HepG2 (cell line): Measurements from ENCODE around the gene RPL32. TPM values are rescaled to one million over a fixed set of nuclear protein-coding genes. Genes with fewer than 3 reads are reported as not detected.

ENCODE experiments used
- ATAC-seq: fragments of 200-7000 bp; cut with Tn5 transposase; 3 replicates; pipeline ENCODE4 v1.9.1; 2020; ENCODE audit warnings: mild to moderate bottlenecking, moderate library complexity
- BruUV-seq: library from RNA; stranded (reverse); fragments of 400-500 nt; replicated peaks from 2 replicates; lab custom pipeline; 2021; lab: Mats Ljungman, UMichigan
- CTCF ChIA-PET: fragments of 300-600 bp; formaldehyde crosslinking; extraction: SDS; loops from one replicate; lab custom pipeline; 2021; ENCODE audit warnings: low total read pairs, inconsistent platforms, low intra/inter-chr PET ratio; lab: Yijun Ruan, JAX
- POLR2A ChIA-PET: fragments of 350-600 bp; sonication (Branson Sonifier 250); formaldehyde crosslinking; loops from one replicate; lab custom pipeline; 2020; ENCODE audit warnings: antibody characterized with exemption, inconsistent platforms; lab: Yijun Ruan, JAX
- DNase-seq: peaks from one replicate; pipeline ENCODE4 v3.0.0-alpha.2; 2015; ENCODE audit warnings: low spot score
- FAIRE-seq: peaks from 3 replicates; lab custom pipeline; 2011; peaks lifted over from hg19 to GRCh38; lab: Jason Lieb, UNC
- H2AFZ ChIP-seq: one replicate; pipeline ENCODE4 v1.6.1; 2011; ENCODE audit warnings: low read length, inconsistent platforms
- H3K27ac ChIP-seq: fragments of 300-600 bp; 3 replicates; pipeline ENCODE4 v1.8.0; 2011; ENCODE audit warnings: mixed run types, mild to moderate bottlenecking, mixed read lengths, low read length, inconsistent platforms; ENCODE audit not compliant: insufficient read depth; ENCODE audit errors: extremely low read length
- H3K27me3 ChIP-seq, 2 experiments: fragments of 200-600 bp in 1 of 2; 2 replicates in 1 of 2; 3 replicates in 1 of 2; pipeline versions ENCODE4 v1.6.0 to v1.8.0; 2011; ENCODE audit warnings: low read length in 2 of 2, mild to moderate bottlenecking in 2 of 2, moderate library complexity in 2 of 2, inconsistent platforms in 1 of 2; ENCODE audit not compliant: insufficient read depth in 2 of 2, control insufficient read depth in 1 of 2
- H3K36me3 ChIP-seq, 2 experiments: fragments of 200-600 bp in 1 of 2; replicated peaks in 1 of 2; 2 replicates in 1 of 2; 3 replicates in 1 of 2; pipeline versions ENCODE4 v1.5.1 to v1.8.0; 2011; ENCODE audit warnings: low read length in 2 of 2, inconsistent platforms in 1 of 2; ENCODE audit not compliant: insufficient read depth in 2 of 2, control insufficient read depth in 1 of 2
- H3K4me1 ChIP-seq: 2 replicates; pipeline ENCODE4 v1.5.1; 2012; ENCODE audit warnings: low read length, inconsistent platforms; ENCODE audit not compliant: insufficient read depth
- H3K4me2 ChIP-seq: 2 replicates; pipeline ENCODE4 v1.6.0; 2011; ENCODE audit warnings: low read depth, low read length, inconsistent platforms
- H3K4me3 ChIP-seq, 3 experiments: fragments of 200-600 bp in 1 of 3; sonication (generic), shearing (Covaris generic) in 1 of 3; replicated peaks in 1 of 3; 2 replicates each; pipeline ENCODE4 v1.5.1; 2011 to 2016; ENCODE audit warnings: low read length in 3 of 3, inconsistent platforms in 2 of 3, low read depth in 2 of 3, mild to moderate bottlenecking in 2 of 3, control low read depth in 1 of 3, mixed read lengths in 1 of 3; ENCODE audit not compliant: insufficient read depth in 1 of 3
- H3K79me2 ChIP-seq: one replicate; pipeline ENCODE4 v1.6.1; 2011; ENCODE audit warnings: low read length, inconsistent platforms; ENCODE audit not compliant: insufficient read depth
- H3K9ac ChIP-seq: 2 replicates; pipeline ENCODE4 v1.6.0; 2011; ENCODE audit warnings: mild to moderate bottlenecking, low read depth, low read length, inconsistent platforms; ENCODE audit not compliant: insufficient read depth
- H3K9me3 ChIP-seq: 2 replicates; pipeline ENCODE4 v1.5.1; 2012; ENCODE audit warnings: mild to moderate bottlenecking, low read length
- H4K20me1 ChIP-seq: 2 replicates; pipeline ENCODE4 v1.6.0; 2011; ENCODE audit warnings: inconsistent platforms, mild to moderate bottlenecking, low read length, moderate library complexity; ENCODE audit not compliant: insufficient read depth
- CREB1 ChIP-seq, 2 experiments: fragments of 450-650 bp in 1 of 2; IDR thresholded peaks; 2 replicates each; pipeline ENCODE4 v1.6.1; 2016 to 2017; ENCODE audit warnings: control low read depth in 1 of 2, mild to moderate bottlenecking in 1 of 2, missing compliant biosample characterization in 1 of 2, missing genetic modification characterization in 1 of 2
- DMTF1 ChIP-seq: sonication (generic); formaldehyde crosslinking; IDR thresholded peaks from 2 replicates; pipeline ENCODE4 v1.4.0; 2020; ENCODE audit warnings: mild to moderate bottlenecking, missing genetic modification reagents
- KLF9 ChIP-seq: IDR thresholded peaks from 2 replicates; pipeline ENCODE4 v1.6.1; 2016; ENCODE audit warnings: low read depth
- MYC ChIP-seq: sonication (generic); formaldehyde crosslinking; IDR thresholded peaks from 2 replicates; pipeline ENCODE4 v1.9.0; 2021; ENCODE audit warnings: missing genetic modification reagents, borderline replicate concordance
- PHF5A ChIP-seq: IDR thresholded peaks from one replicate; pipeline ENCODE4 v1.6.1; 2018; ENCODE audit warnings: low read depth, missing genetic modification reagents; ENCODE audit not compliant: unreplicated experiment
- REXO4 ChIP-seq: sonication (generic); formaldehyde crosslinking; IDR thresholded peaks from 2 replicates; pipeline ENCODE4 v1.8.0; 2022; ENCODE audit warnings: missing genetic modification reagents, mild to moderate bottlenecking, borderline replicate concordance
- SMYD3 ChIP-seq: sonication (generic); formaldehyde crosslinking; IDR thresholded peaks from 2 replicates; pipeline ENCODE4 v1.8.1; 2023; ENCODE audit warnings: mild to moderate bottlenecking, missing genetic modification reagents
- TBP ChIP-seq: sonication (generic); formaldehyde crosslinking; IDR thresholded peaks from 2 replicates; pipeline ENCODE4 v1.5.0; 2020; ENCODE audit warnings: missing genetic modification reagents
- TFAP4 ChIP-seq: sonication (generic); IDR thresholded peaks from 2 replicates; pipeline ENCODE4 v1.6.1; 2016; ENCODE audit warnings: low read depth, borderline replicate concordance
- U2AF1 ChIP-seq: fragments of 200-400 bp; formaldehyde crosslinking; optimal IDR thresholded peaks from 2 replicates; pipeline ENCODE3; 2017; ENCODE audit warnings: mild to moderate bottlenecking, low read depth, low read length
- ZNF781 ChIP-seq: sonication (generic); formaldehyde crosslinking; IDR thresholded peaks from 2 replicates; pipeline ENCODE4 v1.5.1; 2020; ENCODE audit warnings: borderline replicate concordance, mild to moderate bottlenecking, missing genetic modification reagents; ENCODE audit errors: not compliant biosample characterization
- WGBS: methylation state at CpG from one replicate; pipeline ENCODE4 v1.1.6; 2017; ENCODE audit warnings: low lambda C conversion rate; 5-methylcytosine and 5-hydroxymethylcytosine counted together
- in situ Hi-C: cut with HindIII; loops from 2 replicates; pipeline ENCODE4 v1.10.0; 2017; ENCODE audit warnings: low pct_unique_long_range_greater_than_20kb; ENCODE audit not compliant: extremely low pct_ligation_motif_present
- intact Hi-C: fragments of 100-400 bp; cut with micrococcal nuclease; formaldehyde crosslinking; loops from one replicate; pipeline ENCODE4 v1.10.0; 2022; ENCODE audit not compliant: unreplicated experiment
- polyA plus RNA-seq, 8 experiments: library from polyadenylated mRNA; depleted of rRNA in 3 of 8; stranded (reverse) in 7 of 8; unstranded in 1 of 8; fragments of >200 nt; fragmentation: Illumina TruSeq in 4 of 8; extraction: Trizol in 4 of 8; gene quantifications; 2 replicates each; pipeline versions ENCODE4 v1.2.1 to v1.2.3, GENCODE V29; 2011 to 2016; ENCODE audit warnings: low read depth in 4 of 8, missing spikeins in 1 of 8, mixed read lengths in 1 of 8; ENCODE audit not compliant: insufficient read depth in 1 of 8
- total RNA-seq, 5 experiments: library from RNA; depleted of rRNA; stranded (reverse); fragments of >200 nt; fragmentation: Illumina TruSeq; extraction: Trizol; gene quantifications; 2 replicates each; pipeline ENCODE4 v1.2.3, GENCODE V29; 2016; ENCODE audit warnings: low read depth in 1 of 5

RPL32 gene
- total and polyA plus RNA-seq, 2 of the 13 experiments (the other 11 are each of a cell fraction or from before 2014, with no cell fraction given) = 1,781 to 2,401 TPM

- in situ Hi-C loops = no loop called here
- ATAC-seq (no peak), DNase-seq (no peak), FAIRE-seq (no peak)
- peaks cover 1 to 64% of the 10 kb centered on the region in 2 experiments for H3K27me3 ChIP-seq
- no peaks in the 10 kb centered on the region for H4K20me1 ChIP-seq
- TF ChIP-seq MYC (CRISPR knock-in tag) = no peak
- TF ChIP-seq DMTF1 (CRISPR knock-in tag) = no peak
- TF ChIP-seq TBP (CRISPR knock-in tag) = no peak
- no peak for TF ChIP-seq SMYD3 (CRISPR knock-in tag)
- no peak for TF ChIP-seq U2AF1
- no peak for TF ChIP-seq KLF9
- no peak for TF ChIP-seq TFAP4
- TF ChIP-seq PHF5A = no peak
- no peak for TF ChIP-seq CREB1 (IDR thresholded peaks at IDR 0.05)
- no peak for TF ChIP-seq CREB1 (CRISPR knock-in tag; IDR thresholded peaks at IDR 0.05)
- TF ChIP-seq ZNF781 (CRISPR knock-in tag) = no peak
- TF ChIP-seq REXO4 (CRISPR knock-in tag) = no peak
- no peak overlapping the region for H3K4me2 ChIP-seq
- H3K9ac ChIP-seq = no peak overlapping the region
- POLR2A ChIA-PET = no interaction called here
- no peak overlapping the region for H2AFZ ChIP-seq
- H3K79me2 ChIP-seq = no peaks in the 10 kb centered on the region
- no peak overlapping the region for H3K4me3 ChIP-seq
- CTCF ChIA-PET = no interaction called here
- H3K36me3 ChIP-seq = no peaks in the 10 kb centered on the region
- intact Hi-C loops = no loop called here
- 37% methylated on average over 4 of the region's 4 CpGs for WGBS
- no peak overlapping the region for H3K27ac ChIP-seq
- H3K9me3 ChIP-seq = no peaks in the 10 kb centered on the region; the same call in 1 of the 2 replicates
- no peaks in the 10 kb centered on the region; the same call in 1 of the 2 replicates for H3K4me1 ChIP-seq
- no TSS peak for BruUV-seq
Observed at GRCh38 chr3:12865271-12865670, 23.9 kb upstream of the RPL32 start.
